ENCODE data around the gene CEP170. TPM values are rescaled to one million over a fixed set of nuclear protein-coding genes. Genes with fewer than 3 reads are reported as not detected.
"Not testable (repeated sequence)": the region's sequence is repeated elsewhere in the genome, so short reads cannot be mapped to it uniquely, and the experiment has no call there.

The CEP170 gene
- total RNA-seq, 2 experiments from 2014 or later = 44.2 to 51.5 TPM

GRCh38 chr1:243217349-243217748, 37.7 kb downstream of the CEP170 start:
- POLR2A ChIA-PET = no interaction called here
- DNase-seq = no peak
- Mint-ChIP-seq H3K27me3 (no peaks in the 10 kb centered on the region), H3K36me3 (peaks cover 52% of the 10 kb centered on the region), H3K27ac (no peak overlapping the region), H3K4me3 (no peak overlapping the region), H3K9me3 (no peaks in the 10 kb centered on the region), H3K4me1 (ENCODE audit: low read depth) (no peaks in the 10 kb centered on the region)
- CTCF ChIA-PET = no interaction called here
- intact Hi-C loops (cut with micrococcal nuclease) = no loop called here

GRCh38 chr1:243216741-243217140, 38.3 kb downstream of the CEP170 start:
- no peak for DNase-seq
- CTCF ChIA-PET = no interaction called here
- H3K4me1 Mint-ChIP-seq (ENCODE audit: low read depth) = no peaks in the 10 kb centered on the region
- intact Hi-C loops (cut with micrococcal nuclease) = no loop called here
- no peaks in the 10 kb centered on the region for H3K27me3 Mint-ChIP-seq
- H3K36me3 Mint-ChIP-seq = peaks cover 50% of the 10 kb centered on the region
- no peaks in the 10 kb centered on the region for H3K9me3 Mint-ChIP-seq
- POLR2A ChIA-PET = no interaction called here
- no peak overlapping the region for H3K27ac Mint-ChIP-seq
- no peak overlapping the region for H3K4me3 Mint-ChIP-seq

GRCh38 chr1:243215276-243215875, 39.7 kb downstream of the CEP170 start:
- H3K4me3 Mint-ChIP-seq; H3K27ac Mint-ChIP-seq; CTCF ChIA-PET; intact Hi-C loops (cut with micrococcal nuclease); H3K27me3 Mint-ChIP-seq; DNase-seq; H3K9me3 Mint-ChIP-seq; POLR2A ChIA-PET; H3K4me1 Mint-ChIP-seq (ENCODE audit: low read depth): not testable (repeated sequence)
- peaks cover 37% of the 10 kb centered on the region for H3K36me3 Mint-ChIP-seq

GRCh38 chr1:243213045-243213787, 41.9 kb downstream of the CEP170 start:
- POLR2A ChIA-PET = no interaction called here
- Mint-ChIP-seq H3K27me3 (no peaks in the 10 kb centered on the region), H3K9me3 (no peaks in the 10 kb centered on the region), H3K36me3 (peaks cover 25% of the 10 kb centered on the region), H3K4me1 (ENCODE audit: low read depth) (no peaks in the 10 kb centered on the region), H3K27ac (no peak overlapping the region), H3K4me3 (no peak overlapping the region)
- CTCF ChIA-PET = no interaction called here
- intact Hi-C loops (cut with micrococcal nuclease) = no loop called here
- DNase-seq = no peak

GRCh38 chr1:243211984-243212383, 43.1 kb downstream of the CEP170 start:
- POLR2A ChIA-PET; intact Hi-C loops (cut with micrococcal nuclease); DNase-seq: not testable (repeated sequence)

GRCh38 chr1:243205026-243205501, 50.0 kb downstream of the CEP170 start:
- H3K36me3 Mint-ChIP-seq = peaks cover 16% of the 10 kb centered on the region
- DNase-seq; H3K27me3 Mint-ChIP-seq; H3K4me1 Mint-ChIP-seq (ENCODE audit: low read depth); CTCF ChIA-PET; intact Hi-C loops (cut with micrococcal nuclease); H3K4me3 Mint-ChIP-seq; H3K27ac Mint-ChIP-seq; H3K9me3 Mint-ChIP-seq; POLR2A ChIA-PET: not testable (repeated sequence)

More at GRCh38 chr1:243211984-243212383, 43.1 kb downstream of the CEP170 start:
- H3K27ac Mint-ChIP-seq; H3K4me3 Mint-ChIP-seq; H3K9me3 Mint-ChIP-seq; H3K27me3 Mint-ChIP-seq; H3K4me1 Mint-ChIP-seq (ENCODE audit: low read depth); CTCF ChIA-PET: not testable (repeated sequence)
- peaks cover 16% of the 10 kb centered on the region for H3K36me3 Mint-ChIP-seq

GRCh38 chr1:243204336-243204735, 50.7 kb downstream of the CEP170 start:
- POLR2A ChIA-PET; H3K27ac Mint-ChIP-seq; H3K9me3 Mint-ChIP-seq; DNase-seq; CTCF ChIA-PET; H3K27me3 Mint-ChIP-seq; intact Hi-C loops (cut with micrococcal nuclease); H3K4me3 Mint-ChIP-seq; H3K4me1 Mint-ChIP-seq (ENCODE audit: low read depth): not testable (repeated sequence)
- peaks cover 17% of the 10 kb centered on the region for H3K36me3 Mint-ChIP-seq

- DNase-seq; H3K27ac Mint-ChIP-seq; H3K4me1 Mint-ChIP-seq (ENCODE audit: low read depth); CTCF ChIA-PET; H3K27me3 Mint-ChIP-seq; POLR2A ChIA-PET; intact Hi-C loops (cut with micrococcal nuclease); H3K4me3 Mint-ChIP-seq; H3K9me3 Mint-ChIP-seq: not testable (repeated sequence)
- peaks cover 18% of the 10 kb centered on the region for H3K36me3 Mint-ChIP-seq
These were observed 51.9 kb downstream of the CEP170 start for GRCh38 chr1:243203196-243203595.

GRCh38 chr1:243201316-243201715, 53.8 kb downstream of the CEP170 start:
- H3K9me3 Mint-ChIP-seq; H3K27ac Mint-ChIP-seq; H3K27me3 Mint-ChIP-seq; intact Hi-C loops (cut with micrococcal nuclease); POLR2A ChIA-PET; H3K4me3 Mint-ChIP-seq; DNase-seq; CTCF ChIA-PET; H3K4me1 Mint-ChIP-seq (ENCODE audit: low read depth): not testable (repeated sequence)
- peaks cover 18% of the 10 kb centered on the region for H3K36me3 Mint-ChIP-seq

- H3K4me1 Mint-ChIP-seq (ENCODE audit: low read depth); H3K27ac Mint-ChIP-seq; CTCF ChIA-PET; intact Hi-C loops (cut with micrococcal nuclease); POLR2A ChIA-PET; H3K27me3 Mint-ChIP-seq; DNase-seq; H3K4me3 Mint-ChIP-seq; H3K9me3 Mint-ChIP-seq: not testable (repeated sequence)
- H3K36me3 Mint-ChIP-seq = peaks cover 12% of the 10 kb centered on the region
These were observed 57.6 kb downstream of the CEP170 start for GRCh38 chr1:243197524-243197923.

GRCh38 chr1:243193330-243193729, 61.8 kb downstream of the CEP170 start:
- CTCF ChIA-PET; intact Hi-C loops (cut with micrococcal nuclease); DNase-seq; H3K4me3 Mint-ChIP-seq; H3K27me3 Mint-ChIP-seq; POLR2A ChIA-PET; H3K4me1 Mint-ChIP-seq (ENCODE audit: low read depth); H3K27ac Mint-ChIP-seq; H3K9me3 Mint-ChIP-seq: not testable (repeated sequence)
- H3K36me3 Mint-ChIP-seq = peaks cover 15% of the 10 kb centered on the region

- H3K27ac Mint-ChIP-seq; DNase-seq; POLR2A ChIA-PET; CTCF ChIA-PET; H3K4me3 Mint-ChIP-seq; intact Hi-C loops (cut with micrococcal nuclease); H3K4me1 Mint-ChIP-seq (ENCODE audit: low read depth); H3K27me3 Mint-ChIP-seq; H3K9me3 Mint-ChIP-seq: not testable (repeated sequence)
- H3K36me3 Mint-ChIP-seq = peaks cover 29% of the 10 kb centered on the region
These were observed 68.7 kb downstream of the CEP170 start for GRCh38 chr1:243186201-243186995.
